ENCODE data around the gene GFOD2.

The GFOD2 gene

DNA sequence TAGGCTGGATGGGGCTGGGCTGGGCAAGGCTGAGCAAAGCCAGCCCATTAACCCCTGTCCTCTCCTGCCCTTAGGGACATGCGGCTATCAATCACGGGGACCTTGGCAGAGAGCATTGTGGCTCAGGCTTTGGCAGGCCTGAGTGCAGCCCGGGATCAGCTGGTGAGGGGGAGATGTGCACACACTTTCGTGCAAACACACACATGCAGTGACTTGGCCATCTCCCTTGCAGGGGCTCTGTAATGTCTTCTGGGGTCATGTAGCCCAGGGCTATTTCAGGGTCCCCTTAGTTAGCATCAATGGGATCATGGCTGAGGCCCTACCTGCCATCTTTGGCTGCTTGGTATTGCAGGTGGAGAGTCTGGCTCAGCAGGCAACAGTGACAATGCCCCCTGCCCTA lies 67.3 kb downstream of the GFOD2 start:
- no peak overlapping the region for H3K9ac ChIP-seq (ENCODE audit: low read length in 2 of 2)
- no peak overlapping the region for H3K4me3 ChIP-seq (ENCODE audit: low read length in 2 of 2)
- H3K27me3 ChIP-seq (ENCODE audit: control insufficient read depth in 1 of 2, insufficient read depth in 2 of 2, low read length in 2 of 2): peaks cover 41 to 66% of the 10 kb centered on the region in 2 donors
- peaks cover 13% of the 10 kb centered on the region for H3K4me1 ChIP-seq (ENCODE audit: control insufficient read depth, insufficient read depth, low read length)
- H3K36me3 ChIP-seq (ENCODE audit: control insufficient read depth in 2 of 2, insufficient read depth in 2 of 2, low read length in 2 of 2): no peaks in the 10 kb centered on the region
- no peaks in the 10 kb centered on the region for H3K9me3 ChIP-seq (ENCODE audit: control insufficient read depth in 2 of 2, low read length in 2 of 2)
- H3K27ac ChIP-seq (ENCODE audit: low read length): no peak overlapping the region

DNA sequence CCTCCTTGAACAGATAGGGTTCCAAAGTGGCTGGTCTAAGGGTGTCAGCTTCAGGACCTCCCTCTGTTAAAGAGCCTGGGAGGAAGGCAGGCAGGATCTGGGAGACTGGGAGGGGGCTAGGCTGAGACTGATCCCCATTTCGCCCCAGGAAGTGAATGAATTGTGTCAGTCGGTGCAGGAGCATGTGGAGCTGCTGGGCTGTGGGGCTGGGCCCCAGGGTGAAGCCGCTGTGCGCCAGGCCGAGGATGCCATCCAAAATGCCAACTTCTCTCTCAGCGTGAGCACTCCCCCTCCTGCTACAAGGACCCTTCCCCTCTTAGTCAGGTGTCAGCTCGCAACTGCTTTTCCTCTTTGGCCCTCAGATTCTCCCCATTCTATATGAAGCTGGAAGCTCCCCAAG lies 68.1 kb downstream of the GFOD2 start:
- Histone ChIP-seq H3K36me3 (ENCODE audit: control insufficient read depth in 2 of 2, insufficient read depth in 2 of 2, low read length in 2 of 2) (no peaks in the 10 kb centered on the region), H3K27me3 (ENCODE audit: control insufficient read depth in 1 of 2, insufficient read depth in 2 of 2, low read length in 2 of 2) (peaks cover 44 to 68% of the 10 kb centered on the region in 2 donors)

DNA sequence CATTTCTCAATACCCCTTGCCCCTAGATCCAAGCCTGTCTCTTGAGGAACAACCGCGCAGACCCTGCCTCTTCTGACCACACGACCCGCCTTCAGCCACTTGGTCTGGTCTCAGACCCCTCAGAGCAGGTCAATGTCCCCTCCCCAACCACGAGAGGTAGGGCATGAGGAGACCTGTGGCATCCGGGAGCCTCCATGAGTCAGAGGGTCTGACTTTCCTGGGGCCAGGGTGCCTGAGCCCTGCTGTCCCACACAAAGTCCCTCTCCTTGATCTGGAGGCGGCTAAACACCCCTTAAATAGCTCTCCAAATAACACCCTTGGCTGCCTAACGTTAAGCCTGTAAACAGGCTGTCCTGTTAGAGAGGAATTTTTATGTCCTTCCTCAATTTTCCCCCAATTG lies 69.1 kb downstream of the GFOD2 start:
- H3K36me3 ChIP-seq (ENCODE audit: control insufficient read depth in 2 of 2, insufficient read depth in 2 of 2, low read length in 2 of 2): no peaks in the 10 kb centered on the region
- peaks cover 48 to 76% of the 10 kb centered on the region in 2 donors for H3K27me3 ChIP-seq (ENCODE audit: control insufficient read depth in 1 of 2, insufficient read depth in 2 of 2, low read length in 2 of 2)
- no peak overlapping the region for H3K27ac ChIP-seq (ENCODE audit: low read length)
- H3K4me3 ChIP-seq (ENCODE audit: low read length in 2 of 2): no peak overlapping the region
- H3K4me1 ChIP-seq (ENCODE audit: control insufficient read depth, insufficient read depth, low read length): peaks cover 16% of the 10 kb centered on the region
- no peak overlapping the region for H3K9ac ChIP-seq (ENCODE audit: low read length in 2 of 2)
- H3K9me3 ChIP-seq (ENCODE audit: control insufficient read depth in 2 of 2, low read length in 2 of 2): no peaks in the 10 kb centered on the region

More for the DNA sequence above, 68.1 kb downstream of the GFOD2 start:
- Histone ChIP-seq H3K9ac (ENCODE audit: low read length in 2 of 2) (no peak overlapping the region), H3K27ac (ENCODE audit: low read length) (no peak overlapping the region), H3K4me3 (ENCODE audit: low read length in 2 of 2) (no peak overlapping the region), H3K4me1 (ENCODE audit: control insufficient read depth, insufficient read depth, low read length) (peaks cover 13% of the 10 kb centered on the region), H3K9me3 (ENCODE audit: control insufficient read depth in 2 of 2, low read length in 2 of 2) (no peaks in the 10 kb centered on the region)

DNA sequence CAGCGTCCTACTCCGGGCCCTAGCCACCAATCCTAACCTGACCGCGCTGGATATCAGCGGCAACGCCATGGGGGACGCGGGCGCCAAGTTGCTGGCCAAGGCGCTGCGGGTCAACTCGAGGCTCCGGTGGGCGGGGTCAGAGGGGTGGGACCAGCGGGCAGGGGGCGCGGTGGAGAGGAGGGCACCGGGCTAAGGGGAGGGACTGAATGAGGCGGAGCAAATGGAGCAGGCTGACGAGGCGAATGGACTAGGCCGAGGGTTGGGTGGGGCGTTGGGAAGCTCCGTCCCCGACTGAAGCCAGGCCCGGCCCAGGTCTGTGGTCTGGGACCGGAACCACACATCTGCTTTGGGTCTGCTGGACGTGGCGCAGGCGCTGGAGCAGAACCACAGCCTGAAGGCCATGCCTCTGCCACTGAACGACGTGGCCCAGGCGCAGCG lies 69.6 kb downstream of the GFOD2 start:
- peaks cover 45 to 72% of the 10 kb centered on the region in 2 donors for H3K27me3 ChIP-seq (ENCODE audit: control insufficient read depth in 1 of 2, insufficient read depth in 2 of 2, low read length in 2 of 2)
- H3K27ac ChIP-seq (ENCODE audit: low read length): no peak overlapping the region
- H3K4me1 ChIP-seq (ENCODE audit: control insufficient read depth, insufficient read depth, low read length): peaks cover 17% of the 10 kb centered on the region
- H3K9ac ChIP-seq (ENCODE audit: low read length in 2 of 2): no peak overlapping the region
- no peaks in the 10 kb centered on the region for H3K9me3 ChIP-seq (ENCODE audit: control insufficient read depth in 2 of 2, low read length in 2 of 2)
- no peak overlapping the region for H3K4me3 ChIP-seq (ENCODE audit: low read length in 2 of 2)
- no peaks in the 10 kb centered on the region for H3K36me3 ChIP-seq (ENCODE audit: control insufficient read depth in 2 of 2, insufficient read depth in 2 of 2, low read length in 2 of 2)

DNA sequence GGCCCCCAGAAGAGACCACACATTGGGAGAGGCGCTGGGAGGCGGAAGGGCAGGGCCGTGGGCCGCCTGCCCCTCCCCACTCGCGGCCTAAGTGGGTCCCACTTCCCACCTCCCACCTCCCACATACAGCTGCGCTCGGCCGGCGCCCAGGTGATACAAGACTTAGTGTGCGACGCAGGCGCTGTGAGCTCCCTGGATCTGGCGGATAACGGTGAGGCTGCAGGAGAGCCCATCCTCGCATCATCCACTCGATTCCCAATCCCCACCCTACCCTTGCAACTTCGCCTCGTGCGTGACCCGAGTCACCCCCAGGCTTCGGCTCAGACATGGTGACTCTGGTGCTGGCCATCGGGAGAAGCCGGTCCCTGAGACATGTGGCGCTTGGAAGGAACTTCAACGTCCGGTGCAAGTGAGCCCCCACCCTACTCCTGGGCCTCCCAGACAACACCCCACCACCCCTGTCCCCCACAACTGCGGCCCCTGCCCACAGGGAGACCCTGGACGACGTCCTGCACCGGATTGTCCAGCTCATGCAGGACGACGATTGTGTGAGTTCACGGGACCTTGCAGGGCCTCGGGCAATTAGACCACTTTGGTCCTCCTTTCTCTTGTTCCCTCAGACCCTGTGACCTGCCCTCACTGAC lies 70.2 kb downstream of the GFOD2 start:
- no peak overlapping the region for H3K9ac ChIP-seq (ENCODE audit: low read length in 2 of 2)
- H3K4me1 ChIP-seq (ENCODE audit: control insufficient read depth, insufficient read depth, low read length): peaks cover 17% of the 10 kb centered on the region
- no peaks in the 10 kb centered on the region for H3K36me3 ChIP-seq (ENCODE audit: control insufficient read depth in 2 of 2, insufficient read depth in 2 of 2, low read length in 2 of 2)
- no peak overlapping the region for H3K4me3 ChIP-seq (ENCODE audit: low read length in 2 of 2)
- peaks cover 41 to 66% of the 10 kb centered on the region in 2 donors for H3K27me3 ChIP-seq (ENCODE audit: control insufficient read depth in 1 of 2, insufficient read depth in 2 of 2, low read length in 2 of 2)
- H3K9me3 ChIP-seq (ENCODE audit: control insufficient read depth in 2 of 2, low read length in 2 of 2): no peaks in the 10 kb centered on the region
- H3K27ac ChIP-seq (ENCODE audit: low read length): no peak overlapping the region

DNA sequence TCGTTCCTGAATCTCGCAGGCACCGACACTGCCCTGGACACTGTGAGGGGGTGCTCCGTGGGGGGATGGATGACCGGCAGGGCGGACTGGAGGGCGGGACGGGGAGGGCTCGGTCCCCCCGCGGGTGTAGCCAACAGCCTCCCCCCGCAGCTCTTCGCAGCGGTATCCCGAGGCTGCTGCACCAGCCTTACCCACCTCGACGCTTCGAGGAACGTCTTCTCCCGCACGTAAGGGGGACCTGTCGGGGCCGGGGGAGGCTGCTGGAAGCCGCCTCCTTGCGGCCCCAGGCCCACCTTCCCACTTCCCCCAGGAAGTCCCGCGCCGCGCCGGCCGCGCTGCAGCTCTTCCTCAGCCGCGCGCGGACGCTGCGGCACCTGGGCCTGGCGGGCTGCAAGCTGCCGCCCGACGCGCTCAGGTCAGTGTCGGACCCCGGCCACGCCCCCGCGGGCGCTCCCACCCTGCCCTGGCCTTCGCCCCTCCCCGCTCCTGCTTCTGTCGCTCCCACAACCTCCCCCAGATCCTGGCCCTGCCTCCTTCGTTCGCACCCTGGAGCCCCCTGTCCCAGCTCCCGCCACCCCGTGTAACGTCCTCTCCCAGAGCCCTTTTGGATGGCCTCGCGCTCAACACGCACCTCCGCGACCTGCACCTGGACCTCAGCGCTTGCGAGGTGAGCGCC lies 70.9 kb downstream of the GFOD2 start:
- Histone ChIP-seq H3K9ac (ENCODE audit: low read length in 2 of 2) (no peak overlapping the region), H3K4me3 (ENCODE audit: low read length in 2 of 2) (no peak overlapping the region), H3K27ac (ENCODE audit: low read length) (no peak overlapping the region), H3K9me3 (ENCODE audit: control insufficient read depth in 2 of 2, low read length in 2 of 2) (no peaks in the 10 kb centered on the region), H3K36me3 (ENCODE audit: control insufficient read depth in 2 of 2, insufficient read depth in 2 of 2, low read length in 2 of 2) (no peaks in the 10 kb centered on the region), H3K4me1 (ENCODE audit: control insufficient read depth, insufficient read depth, low read length) (peaks cover 14% of the 10 kb centered on the region), H3K27me3 (ENCODE audit: control insufficient read depth in 1 of 2, insufficient read depth in 2 of 2, low read length in 2 of 2) (peaks cover 41 to 60% of the 10 kb centered on the region in 2 donors)

DNA sequence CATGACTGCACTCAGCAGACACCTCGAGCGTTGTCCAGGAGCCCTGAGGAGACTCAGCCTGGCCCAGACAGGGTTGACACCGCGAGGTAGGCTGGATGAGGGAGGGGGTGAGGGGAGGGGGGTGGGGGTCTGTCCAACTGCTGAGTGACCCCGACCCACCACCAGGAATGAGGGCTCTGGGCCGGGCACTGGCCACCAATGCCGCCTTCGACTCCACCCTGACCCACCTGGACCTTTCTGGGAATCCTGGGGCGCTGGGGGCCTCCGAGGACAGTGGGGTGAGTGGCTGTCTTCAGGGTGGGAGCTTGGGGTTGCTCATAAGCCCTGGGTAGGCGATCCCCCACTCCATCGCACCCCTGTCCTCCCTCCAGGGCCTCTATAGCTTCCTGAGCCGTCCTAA lies 71.4 kb downstream of the GFOD2 start:
- no peaks in the 10 kb centered on the region for H3K36me3 ChIP-seq (ENCODE audit: control insufficient read depth in 2 of 2, insufficient read depth in 2 of 2, low read length in 2 of 2)
- H3K4me1 ChIP-seq (ENCODE audit: control insufficient read depth, insufficient read depth, low read length): peaks cover 13% of the 10 kb centered on the region
- H3K27me3 ChIP-seq (ENCODE audit: control insufficient read depth in 1 of 2, insufficient read depth in 2 of 2, low read length in 2 of 2): peaks cover 41 to 58% of the 10 kb centered on the region in 2 donors
- H3K4me3 ChIP-seq (ENCODE audit: low read length in 2 of 2): no peak overlapping the region
- H3K9me3 ChIP-seq (ENCODE audit: control insufficient read depth in 2 of 2, low read length in 2 of 2): no peaks in the 10 kb centered on the region
- no peak overlapping the region for H3K9ac ChIP-seq (ENCODE audit: low read length in 2 of 2)
- H3K27ac ChIP-seq (ENCODE audit: low read length): no peak overlapping the region

DNA sequence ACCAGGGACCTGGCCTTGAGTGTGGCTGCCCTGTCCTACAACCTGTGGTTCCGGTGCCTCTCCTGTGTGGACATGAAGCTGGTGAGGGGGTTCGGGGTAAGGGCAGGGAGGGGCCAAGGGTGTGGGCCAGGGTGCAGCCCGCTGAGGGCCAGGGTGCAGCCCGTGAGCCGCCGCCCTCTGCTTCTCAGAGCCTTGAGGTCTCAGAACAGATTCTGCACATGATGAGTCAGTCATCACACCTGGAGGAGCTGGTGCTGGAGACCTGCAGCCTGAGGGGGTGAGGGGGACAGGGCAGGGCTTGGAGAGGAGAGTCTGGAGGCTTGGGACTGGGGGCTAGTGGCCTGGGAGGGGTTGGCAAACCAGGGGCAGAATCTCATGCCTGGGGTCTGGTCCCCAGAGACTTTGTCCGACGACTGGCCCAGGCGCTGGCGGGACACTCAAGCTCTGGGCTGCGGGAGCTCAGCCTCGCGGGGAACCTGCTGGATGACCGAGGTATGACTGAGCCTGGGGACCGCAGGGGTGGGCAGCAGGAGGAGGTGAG lies 71.9 kb downstream of the GFOD2 start:
- H3K9ac ChIP-seq (ENCODE audit: low read length in 2 of 2): no peak overlapping the region
- H3K4me3 ChIP-seq (ENCODE audit: low read length in 2 of 2): no peak overlapping the region
- no peak overlapping the region for H3K27ac ChIP-seq (ENCODE audit: low read length)
- H3K4me1 ChIP-seq (ENCODE audit: control insufficient read depth, insufficient read depth, low read length): peaks cover 12% of the 10 kb centered on the region
- peaks cover 38 to 54% of the 10 kb centered on the region in 2 donors for H3K27me3 ChIP-seq (ENCODE audit: control insufficient read depth in 1 of 2, insufficient read depth in 2 of 2, low read length in 2 of 2)
- H3K9me3 ChIP-seq (ENCODE audit: control insufficient read depth in 2 of 2, low read length in 2 of 2): no peaks in the 10 kb centered on the region
- no peaks in the 10 kb centered on the region for H3K36me3 ChIP-seq (ENCODE audit: control insufficient read depth in 2 of 2, insufficient read depth in 2 of 2, low read length in 2 of 2)

DNA sequence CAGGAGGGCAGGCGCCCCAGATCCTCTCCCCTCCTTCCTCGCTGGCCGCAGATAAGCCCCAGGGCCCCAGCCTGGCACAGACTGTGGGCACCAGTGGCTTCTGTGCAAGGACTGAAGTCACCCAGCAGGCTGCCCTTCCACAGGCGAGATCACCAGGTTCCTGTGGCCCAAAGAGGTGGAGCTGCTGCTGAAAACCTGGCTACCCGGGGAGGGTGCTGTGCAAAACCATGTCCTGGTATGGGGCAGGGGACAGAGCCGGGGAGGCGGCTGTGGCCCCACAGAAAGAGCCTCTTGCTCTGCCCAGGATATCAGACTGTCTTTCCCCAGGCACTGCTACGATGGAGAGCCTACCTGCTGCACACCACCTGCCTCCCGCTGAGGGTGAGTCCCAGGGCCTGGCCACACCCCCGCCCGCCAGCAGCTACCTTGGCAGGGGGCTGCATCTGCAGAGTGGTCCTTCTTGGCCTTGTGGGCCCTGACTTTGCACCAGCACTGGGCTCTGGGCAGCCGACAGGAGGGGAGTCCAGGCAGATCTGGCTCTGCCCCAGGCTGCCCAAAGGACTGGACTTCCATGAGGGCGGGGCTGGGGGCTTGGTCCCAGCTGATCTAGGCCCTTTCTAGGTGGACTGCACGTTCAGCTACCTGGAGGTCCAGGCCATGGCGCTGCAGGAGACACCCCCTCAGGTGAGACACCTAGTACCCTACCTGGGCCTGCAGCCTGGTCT lies 73.6 kb downstream of the GFOD2 start:
- Histone ChIP-seq H3K4me3 (ENCODE audit: low read length in 2 of 2) (no peak overlapping the region), H3K4me1 (ENCODE audit: control insufficient read depth, insufficient read depth, low read length) (peaks cover 19% of the 10 kb centered on the region), H3K27ac (ENCODE audit: low read length) (no peak overlapping the region), H3K9me3 (ENCODE audit: control insufficient read depth in 2 of 2, low read length in 2 of 2) (no peaks in the 10 kb centered on the region), H3K27me3 (ENCODE audit: control insufficient read depth in 1 of 2, insufficient read depth in 2 of 2, low read length in 2 of 2) (peaks cover 27 to 38% of the 10 kb centered on the region in 2 donors), H3K36me3 (ENCODE audit: control insufficient read depth in 2 of 2, insufficient read depth in 2 of 2, low read length in 2 of 2) (no peaks in the 10 kb centered on the region), H3K9ac (ENCODE audit: low read length in 2 of 2) (no peak overlapping the region)

DNA sequence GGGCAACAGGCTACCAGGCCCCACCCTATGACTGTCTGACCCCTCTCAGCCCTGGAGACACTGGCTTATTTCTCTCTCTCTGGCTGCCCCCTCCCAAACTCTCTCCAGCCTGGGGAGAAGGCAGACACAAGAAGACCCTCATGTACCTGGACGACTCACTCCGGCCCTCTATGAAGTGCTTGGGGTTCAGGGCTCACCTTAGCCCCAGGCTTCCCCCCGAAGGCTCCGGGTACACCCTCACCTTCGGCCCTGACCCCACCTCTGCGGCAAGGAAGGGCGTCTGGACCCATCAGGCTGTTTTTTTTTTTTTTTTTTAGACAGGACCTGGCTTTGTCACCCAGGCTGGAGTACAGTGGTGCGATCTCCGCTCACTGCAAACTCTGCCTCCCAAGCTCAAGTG lies 75.1 kb downstream of the GFOD2 start:
- H3K4me1 ChIP-seq (ENCODE audit: control insufficient read depth, insufficient read depth, low read length): peaks cover 19% of the 10 kb centered on the region
- H3K27me3 ChIP-seq (ENCODE audit: control insufficient read depth in 1 of 2, insufficient read depth in 2 of 2, low read length in 2 of 2): peaks cover 18 to 24% of the 10 kb centered on the region in 2 donors
- H3K4me3 ChIP-seq (ENCODE audit: low read length in 2 of 2): no peak overlapping the region
- H3K9ac ChIP-seq (ENCODE audit: low read length in 2 of 2): no peak overlapping the region
- H3K27ac ChIP-seq (ENCODE audit: low read length): no peak overlapping the region
- peaks cover 0 to 2% of the 10 kb centered on the region in 2 donors for H3K36me3 ChIP-seq (ENCODE audit: control insufficient read depth in 2 of 2, insufficient read depth in 2 of 2, low read length in 2 of 2)
- H3K9me3 ChIP-seq (ENCODE audit: control insufficient read depth in 2 of 2, low read length in 2 of 2): no peaks in the 10 kb centered on the region
